GM12892 (cell line): ENCODE measurements around the gene TBATA.

Source experiments
- DNase-seq: peaks from one replicate; pipeline ENCODE4 v3.0.0; 2011; ENCODE audit not compliant: insufficient read length
- FAIRE-seq: peaks from 2 replicates; lab custom pipeline; 2011; peaks lifted over from hg19 to GRCh38; lab: Jason Lieb, UNC
- POLR2A ChIP-seq: IDR thresholded peaks from 2 replicates; pipeline ENCODE4 v1.6.1; 2011; ENCODE audit warnings: low read depth, low read length, control low read depth
- POLR2AphosphoS5 ChIP-seq: IDR thresholded peaks from 2 replicates; pipeline ENCODE4 v1.6.1; 2011; ENCODE audit warnings: low read depth, low read length, control low read depth
- TAF1 ChIP-seq: IDR thresholded peaks from 2 replicates; pipeline ENCODE4 v1.6.1; 2011; ENCODE audit warnings: low read depth, mild to moderate bottlenecking, control low read depth, low read length, borderline replicate concordance

Gene TBATA

DNA sequence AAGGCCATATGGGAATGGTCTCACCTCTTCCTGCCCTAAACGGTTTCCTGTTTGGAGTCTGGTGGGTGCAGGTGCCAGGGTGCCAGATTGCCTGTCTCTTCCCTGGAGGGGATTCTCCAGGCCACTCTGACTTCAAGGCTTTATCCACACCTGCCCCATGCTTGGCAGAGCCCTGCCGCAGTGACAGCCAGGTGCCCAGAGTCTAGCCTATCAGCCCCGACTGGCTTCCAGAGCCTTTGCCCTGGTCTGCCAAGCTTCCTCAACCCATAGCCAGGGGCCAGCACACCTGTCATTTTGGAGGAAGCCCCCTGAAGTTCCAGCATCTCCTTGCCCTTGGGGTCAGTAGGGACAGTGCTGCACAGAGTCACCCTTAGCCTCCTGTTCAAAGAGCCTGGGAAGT is 21.6 kb downstream of the TBATA start:
- TF ChIP-seq POLR2A (no peak), POLR2AphosphoS5 (no peak), TAF1 (no peak)
- no peak for FAIRE-seq
- DNase-seq = no peak

DNA sequence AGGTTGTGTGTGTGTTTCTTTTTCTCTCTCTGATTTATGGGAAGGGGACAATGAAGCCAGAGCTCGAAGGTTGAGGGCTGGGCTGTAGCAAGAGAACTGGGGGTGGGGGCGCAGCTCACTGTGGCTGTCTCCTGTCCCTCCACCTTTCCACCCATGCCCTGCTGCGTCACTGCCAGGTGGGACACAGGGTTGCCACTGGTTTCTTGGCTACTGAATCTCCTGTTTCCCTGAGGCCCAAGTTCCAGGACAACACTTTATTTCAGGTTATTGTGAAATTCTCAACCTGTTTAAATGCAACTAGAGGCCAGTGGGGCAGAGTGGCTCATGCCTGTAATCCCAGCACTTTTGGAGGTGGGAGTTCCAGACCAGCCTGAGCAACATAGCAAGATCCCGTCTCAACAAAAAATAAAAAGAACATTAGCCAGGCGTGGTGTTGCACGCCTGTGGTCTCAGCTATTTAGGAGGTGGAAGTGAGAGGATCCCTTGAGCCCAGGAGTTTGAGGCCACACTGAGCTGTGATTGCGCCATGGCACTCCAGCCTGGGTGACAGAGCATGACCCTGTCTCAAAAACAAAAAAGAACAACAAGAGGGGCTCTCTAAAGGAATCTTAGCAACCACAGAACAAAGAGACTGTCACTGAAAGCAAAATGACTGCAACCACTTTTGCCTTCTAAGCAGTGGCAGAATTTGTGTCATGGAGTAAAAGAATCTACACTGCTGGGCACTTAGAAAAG is 22.6 kb downstream of the TBATA start:
- no peak for DNase-seq
- FAIRE-seq = no peak
- no peak for TF ChIP-seq POLR2AphosphoS5
- no peak for TF ChIP-seq POLR2A
- no peak for TF ChIP-seq TAF1

DNA sequence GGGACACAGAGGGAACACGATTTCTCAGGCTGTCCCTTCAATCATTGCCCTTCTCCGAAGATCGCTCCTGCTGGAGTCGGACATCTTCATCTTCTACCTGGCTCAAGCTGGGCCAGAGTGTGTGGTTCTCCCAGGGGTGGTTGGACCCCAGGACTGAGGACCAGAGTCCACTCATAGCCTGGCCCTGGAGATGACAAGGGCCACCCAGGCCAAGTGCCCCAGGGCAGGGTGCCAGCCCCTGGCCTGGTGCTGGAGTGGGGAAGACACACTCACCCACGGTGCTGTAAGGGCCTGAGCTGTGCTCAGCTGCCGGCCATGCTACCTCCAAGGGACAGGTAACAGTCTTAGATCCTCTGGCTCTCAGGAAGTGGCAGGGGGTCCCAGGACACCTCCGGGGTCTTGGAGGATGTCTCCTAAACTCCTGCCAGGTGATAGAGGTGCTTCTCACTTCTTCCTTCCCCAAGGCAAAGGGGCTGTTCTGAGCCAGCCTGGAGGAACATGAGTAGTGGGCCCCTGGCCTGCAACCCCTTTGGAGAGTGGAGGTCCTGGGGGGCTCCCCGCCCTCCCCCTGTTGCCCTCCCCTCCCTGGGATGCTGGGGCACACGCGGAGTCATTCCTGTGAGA is 23.3 kb downstream of the TBATA start:
- FAIRE-seq (no peak), DNase-seq (no peak)
- TF ChIP-seq TAF1 (no peak), POLR2A (no peak), POLR2AphosphoS5 (no peak)

DNA sequence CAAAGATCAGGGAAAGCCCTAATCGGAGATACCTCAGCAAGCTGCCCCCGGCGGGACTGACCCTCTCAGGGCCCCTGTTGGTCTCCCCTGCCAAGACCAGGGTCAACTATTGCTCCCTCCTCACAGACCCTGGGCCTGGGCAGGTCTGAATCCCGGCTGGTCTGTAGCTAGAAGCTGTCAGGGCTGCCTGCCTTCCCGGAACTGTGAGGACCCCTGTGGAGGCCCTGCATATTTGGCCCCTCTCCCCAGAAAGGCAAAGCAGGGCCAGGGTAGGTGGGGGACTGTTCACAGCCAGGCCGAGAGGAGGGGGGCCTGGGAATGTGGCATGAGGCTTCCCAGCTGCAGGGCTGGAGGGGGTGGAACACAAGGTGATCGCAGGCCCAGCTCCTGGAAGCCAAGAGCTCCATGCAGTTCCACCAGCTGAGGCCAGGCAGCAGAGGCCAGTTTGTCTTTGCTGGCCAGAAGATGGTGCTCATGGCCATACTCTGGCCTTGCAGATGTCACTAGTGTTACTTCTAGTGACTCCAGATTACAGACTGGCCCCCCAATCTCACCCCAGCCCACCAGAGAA is 24.1 kb downstream of the TBATA start:
- TF ChIP-seq POLR2A (no peak), POLR2AphosphoS5 (no peak), TAF1 (no peak)
- DNase-seq (no peak), FAIRE-seq (no peak)

DNA sequence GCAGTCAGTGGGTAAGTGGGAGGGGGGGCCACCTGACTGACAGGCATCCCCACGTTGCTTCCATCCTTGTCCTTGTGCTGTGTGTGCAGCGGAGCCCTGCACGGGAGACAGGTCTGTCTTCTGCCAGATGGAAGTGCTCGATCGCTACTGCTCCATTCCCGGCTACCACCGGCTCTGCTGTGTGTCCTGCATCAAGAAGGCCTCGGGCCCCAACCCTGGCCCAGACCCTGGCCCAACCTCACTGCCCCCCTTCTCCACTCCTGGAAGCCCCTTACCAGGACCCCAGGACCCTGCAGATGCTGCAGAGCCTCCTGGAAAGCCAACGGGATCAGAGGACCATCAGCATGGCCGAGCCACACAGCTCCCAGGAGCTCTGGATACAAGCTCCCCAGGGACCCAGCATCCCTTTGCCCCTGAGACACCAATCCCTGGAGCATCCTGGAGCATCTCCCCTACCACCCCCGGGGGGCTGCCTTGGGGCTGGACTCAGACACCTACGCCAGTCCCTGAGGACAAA is 24.8 kb downstream of the TBATA start:
- TF ChIP-seq TAF1 = no peak
- TF ChIP-seq POLR2AphosphoS5 = no peak
- no peak for TF ChIP-seq POLR2A

DNA sequence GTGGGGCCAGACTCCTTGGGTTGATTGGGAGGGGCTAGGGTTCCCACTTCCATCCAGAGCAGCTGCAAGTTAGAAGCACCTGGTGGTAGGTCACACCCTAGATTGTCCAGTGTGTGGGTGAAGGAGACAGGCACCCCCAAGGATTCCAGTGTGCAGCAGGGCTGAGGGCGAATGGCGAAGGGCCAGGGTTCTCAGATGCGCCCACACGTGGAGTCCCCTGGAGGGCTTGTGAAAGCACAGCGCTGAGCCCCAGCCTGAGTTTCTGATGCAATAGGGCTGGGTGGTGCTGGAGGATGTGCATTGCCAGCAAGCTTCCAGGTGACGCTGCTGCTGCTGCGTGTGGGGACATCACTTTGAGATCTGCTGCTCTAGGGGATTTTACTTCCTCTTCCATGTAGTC is 25.4 kb downstream of the TBATA start:
- FAIRE-seq (no peak), DNase-seq (no peak)
- no peak for TF ChIP-seq TAF1
- no peak for TF ChIP-seq POLR2AphosphoS5
- TF ChIP-seq POLR2A = no peak

More for the DNA sequence above, 24.8 kb downstream of the TBATA start:
- DNase-seq (no peak), FAIRE-seq (no peak)

DNA sequence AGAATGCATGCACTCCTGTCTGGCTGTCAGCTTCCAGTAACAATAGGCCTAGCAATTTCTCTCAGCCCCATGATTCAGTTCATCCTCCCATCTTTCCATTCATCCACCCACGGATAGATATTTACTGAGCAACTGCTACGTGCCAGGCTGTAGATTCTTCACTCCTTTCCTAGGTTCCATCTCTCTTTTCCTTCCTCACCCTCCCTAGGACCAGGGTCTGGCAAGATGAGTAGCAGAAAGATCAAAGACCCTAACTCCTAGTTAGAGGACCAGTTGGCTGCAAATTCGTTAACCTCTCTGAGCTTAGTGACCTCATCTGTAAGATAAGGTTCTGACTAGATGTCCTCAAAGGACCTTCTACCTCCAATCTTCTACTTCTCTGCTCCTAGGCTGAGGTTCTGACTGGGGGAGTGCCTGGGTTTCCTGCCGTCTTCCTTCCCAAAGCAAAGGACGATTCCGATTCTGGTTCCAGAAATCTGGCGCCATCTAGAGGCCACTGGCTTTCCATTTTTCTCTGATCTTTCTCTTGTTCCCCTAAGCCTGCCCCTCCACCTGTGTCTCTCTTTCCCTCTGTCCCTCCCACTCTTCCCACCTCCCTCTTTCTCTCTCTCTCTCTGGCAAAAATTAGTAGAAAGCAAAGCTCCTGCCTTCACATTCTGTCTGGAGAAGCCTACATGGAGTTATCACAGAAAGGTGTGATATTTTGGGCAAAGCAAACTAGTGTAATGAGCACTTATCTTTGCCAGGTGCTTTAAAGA is 26.2 kb downstream of the TBATA start:
- TF ChIP-seq POLR2A (no peak), POLR2AphosphoS5 (no peak), TAF1 (no peak)
- FAIRE-seq = peak; percentile 68
- peak; percentile 50 for DNase-seq

DNA sequence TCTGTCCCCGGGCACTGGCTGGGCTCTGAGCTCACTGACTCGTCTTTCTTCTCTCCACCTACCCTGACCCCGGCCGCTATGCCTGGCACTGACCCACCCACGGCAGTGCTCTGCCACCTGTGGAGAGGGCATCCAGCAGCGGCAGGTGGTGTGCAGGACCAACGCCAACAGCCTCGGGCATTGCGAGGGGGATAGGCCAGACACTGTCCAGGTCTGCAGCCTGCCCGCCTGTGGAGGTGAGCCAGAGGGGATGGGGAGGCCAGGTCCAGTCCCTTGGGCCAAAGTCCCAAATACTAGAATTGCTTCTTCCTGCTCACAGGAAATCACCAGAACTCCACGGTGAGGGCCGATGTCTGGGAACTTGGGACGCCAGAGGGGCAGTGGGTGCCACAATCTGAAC is 27.3 kb downstream of the TBATA start:
- DNase-seq (no peak), FAIRE-seq (no peak)
- no peak for TF ChIP-seq TAF1

DNA sequence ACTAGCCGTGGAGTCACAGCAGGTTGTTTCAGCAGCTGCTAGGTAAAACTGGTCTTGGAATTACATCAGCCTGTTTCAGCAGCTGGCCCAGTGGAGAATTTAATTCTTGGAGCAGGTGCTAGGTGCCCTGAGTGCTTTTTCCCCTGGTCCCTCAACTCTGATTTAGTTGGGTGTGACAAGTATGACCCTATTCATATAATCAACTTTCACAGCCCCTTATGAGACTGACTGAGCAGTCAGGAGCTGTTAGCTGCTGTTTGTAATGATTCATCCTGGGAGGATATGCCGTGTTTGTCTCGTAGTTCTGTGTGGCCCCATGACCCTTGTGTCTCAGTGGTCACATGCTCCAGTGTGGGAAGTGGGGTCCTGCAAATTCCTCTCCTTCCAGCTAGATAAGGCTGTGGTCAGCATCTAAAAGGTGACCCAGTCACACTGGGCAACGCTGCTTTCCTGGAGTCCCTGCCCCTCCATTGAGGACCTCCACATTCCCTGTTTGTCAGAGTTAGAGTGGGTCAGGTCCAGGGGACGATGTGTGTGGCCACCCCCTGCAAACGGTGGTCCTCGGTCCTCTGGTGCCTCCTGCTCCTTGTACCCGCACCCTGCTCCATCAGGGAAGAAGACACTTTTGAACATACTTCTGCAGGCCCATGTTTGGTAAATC is 28.3 kb downstream of the TBATA start:
- FAIRE-seq = no peak
- DNase-seq = no peak
- no peak for TF ChIP-seq TAF1
- no peak for TF ChIP-seq POLR2AphosphoS5
- no peak for TF ChIP-seq POLR2A

DNA sequence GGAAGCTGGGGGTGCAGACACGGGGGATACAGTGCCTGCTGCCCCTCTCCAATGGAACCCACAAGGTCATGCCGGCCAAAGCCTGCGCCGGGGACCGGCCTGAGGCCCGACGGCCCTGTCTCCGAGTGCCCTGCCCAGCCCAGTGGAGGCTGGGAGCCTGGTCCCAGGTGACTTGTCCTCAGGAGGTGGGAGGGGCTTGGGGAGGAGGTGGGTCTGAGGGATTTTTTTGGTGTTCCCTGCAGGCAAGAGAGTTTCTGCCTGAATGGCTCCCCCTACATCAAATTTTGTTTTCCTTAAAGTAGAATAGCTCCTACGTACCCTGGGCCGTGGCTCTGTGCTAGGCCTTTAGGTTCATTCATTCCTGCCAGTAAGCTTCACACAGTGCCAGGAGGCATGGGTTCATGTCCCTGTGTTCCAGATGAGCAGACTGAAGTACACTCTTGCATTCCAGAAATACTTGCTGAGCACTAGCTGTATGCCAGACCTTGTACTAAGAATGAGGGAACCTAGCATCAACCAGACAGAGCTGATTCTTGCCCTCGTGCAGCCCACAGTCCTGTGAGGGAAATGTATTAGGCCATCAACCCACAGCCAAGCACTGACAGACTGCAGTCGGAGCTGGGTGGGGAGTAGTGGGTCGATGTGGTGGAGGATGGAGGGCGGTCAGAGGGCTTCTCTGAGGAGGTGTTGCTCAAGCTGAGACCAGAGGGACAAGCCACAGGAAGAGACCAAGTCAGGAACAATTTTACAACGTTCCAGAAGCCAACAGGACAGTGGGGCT is 31.1 kb downstream of the TBATA start:
- FAIRE-seq (no peak), DNase-seq (no peak)
- TF ChIP-seq POLR2A (no peak), TAF1 (no peak), POLR2AphosphoS5 (no peak)
